ENCODE results near the gene PCDHGA7. TPM values are rescaled to one million over a fixed set of nuclear protein-coding genes. Genes with fewer than 3 reads are reported as not detected.
"Not testable (repeated sequence)": the region's sequence is repeated elsewhere in the genome, so short reads cannot be mapped to it uniquely, and the experiment has no call there.

PCDHGA7 gene
- polyA plus RNA-seq, 4 donors = 0.30 to 0.32 TPM; not detected in 2

DNA sequence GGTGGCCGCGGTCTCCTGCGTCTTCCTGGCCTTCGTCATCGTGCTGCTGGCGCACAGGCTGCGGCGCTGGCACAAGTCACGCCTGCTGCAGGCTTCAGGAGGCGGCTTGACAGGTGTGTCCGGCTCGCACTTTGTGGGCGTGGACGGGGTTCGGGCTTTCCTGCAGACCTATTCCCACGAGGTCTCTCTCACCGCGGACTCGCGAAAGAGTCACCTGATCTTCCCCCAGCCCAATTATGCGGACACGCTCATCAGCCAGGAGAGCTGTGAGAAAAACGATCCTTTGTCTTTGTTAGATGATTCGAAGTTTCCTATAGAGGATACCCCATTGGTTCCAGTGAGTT is 32.7 kb downstream of the PCDHGA7 start:
- not testable (repeated sequence) for DNase-seq; H3K27ac ChIP-seq (ENCODE audit: low read depth in 1 of 3, low read length in 2 of 3); H3K36me3 ChIP-seq (ENCODE audit: control insufficient read depth in 3 of 3, insufficient read depth in 2 of 3, low read depth in 1 of 3, low read length in 3 of 3); H3K4me1 ChIP-seq (ENCODE audit: control insufficient read depth in 3 of 3, insufficient read depth in 2 of 3, low read depth in 1 of 3, low read length in 2 of 3); H3K4me3 ChIP-seq (ENCODE audit: low read depth in 1 of 3, low read length in 3 of 3); FAIRE-seq
- 20 to 48% (median 48%) methylated on average over 24 of the region's 24 CpGs for WGBS, 3 donors
- Histone ChIP-seq H3K9me3 (ENCODE audit: control insufficient read depth in 2 of 2, insufficient read depth in 1 of 2, low read depth in 1 of 2, low read length in 1 of 2) (peaks cover 8 to 69% of the 10 kb centered on the region in 2 donors), H3K27me3 (ENCODE audit: control insufficient read depth in 3 of 3, insufficient read depth in 3 of 3, low read length in 3 of 3) (peaks cover 0 to 54% (median 23%) of the 10 kb centered on the region in 3 donors)

DNA sequence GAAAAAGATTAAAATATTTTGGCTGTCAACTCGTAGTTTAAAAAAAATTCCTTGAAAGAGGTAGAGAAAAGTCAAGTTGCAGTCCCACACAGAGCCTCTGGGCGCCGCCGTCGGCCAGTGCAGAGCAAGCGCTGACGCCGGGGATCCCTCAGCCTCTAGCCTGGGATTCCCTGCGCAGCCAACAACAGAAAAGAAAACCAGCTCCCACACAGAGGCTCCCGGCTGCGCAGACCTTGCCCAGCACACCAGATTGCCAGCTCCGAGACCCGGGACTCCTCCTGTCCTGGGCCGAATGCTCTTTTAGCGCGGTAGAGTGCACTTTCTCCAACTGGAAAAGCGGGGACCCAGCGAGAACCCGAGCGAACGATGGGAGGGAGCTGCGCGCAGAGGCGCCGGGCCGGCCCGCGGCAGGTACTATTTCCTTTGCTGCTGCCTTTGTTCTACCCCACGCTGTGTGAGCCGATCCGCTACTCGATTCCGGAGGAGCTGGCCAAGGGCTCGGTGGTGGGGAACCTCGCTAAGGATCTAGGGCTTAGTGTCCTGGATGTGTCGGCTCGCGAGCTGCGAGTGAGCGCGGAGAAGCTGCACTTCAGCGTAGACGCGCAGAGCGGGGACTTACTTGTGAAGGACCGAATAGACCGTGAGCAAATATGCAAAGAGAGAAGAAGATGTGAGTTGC is 35.1 kb downstream of the PCDHGA7 start, which contains the start of gene PCDHGB7:
Gene PCDHGB7 (plus strand): TSS at position 184 of the 679 bp plus-strand sequence. CDS start 183 bp downstream, at position 367.
- Histone ChIP-seq H3K9me3 (ENCODE audit: control insufficient read depth in 2 of 2, insufficient read depth in 1 of 2, low read depth in 1 of 2, low read length in 1 of 2) (peaks cover 19 to 74% of the 10 kb centered on the region in 2 donors), H3K27me3 (ENCODE audit: control insufficient read depth in 3 of 3, insufficient read depth in 3 of 3, low read length in 3 of 3) (peaks cover 0 to 66% (median 31%) of the 10 kb centered on the region in 3 donors), H3K4me3 (ENCODE audit: low read depth in 1 of 3, low read length in 3 of 3) (peak within 1 kb of the TSS in 1 of 3 donors; percentile 37)
- H3K27ac ChIP-seq (ENCODE audit: low read depth in 1 of 3, low read length in 2 of 3); H3K36me3 ChIP-seq (ENCODE audit: control insufficient read depth in 3 of 3, insufficient read depth in 2 of 3, low read depth in 1 of 3, low read length in 3 of 3); FAIRE-seq; H3K4me1 ChIP-seq (ENCODE audit: control insufficient read depth in 3 of 3, insufficient read depth in 2 of 3, low read depth in 1 of 3, low read length in 2 of 3): not testable (repeated sequence)
- WGBS, 3 donors = 8 to 36% (median 27%) methylated on average over 33 to 47 of the region's 47 CpGs
- DNase-seq = peak; percentile 23 to 68

DNA sequence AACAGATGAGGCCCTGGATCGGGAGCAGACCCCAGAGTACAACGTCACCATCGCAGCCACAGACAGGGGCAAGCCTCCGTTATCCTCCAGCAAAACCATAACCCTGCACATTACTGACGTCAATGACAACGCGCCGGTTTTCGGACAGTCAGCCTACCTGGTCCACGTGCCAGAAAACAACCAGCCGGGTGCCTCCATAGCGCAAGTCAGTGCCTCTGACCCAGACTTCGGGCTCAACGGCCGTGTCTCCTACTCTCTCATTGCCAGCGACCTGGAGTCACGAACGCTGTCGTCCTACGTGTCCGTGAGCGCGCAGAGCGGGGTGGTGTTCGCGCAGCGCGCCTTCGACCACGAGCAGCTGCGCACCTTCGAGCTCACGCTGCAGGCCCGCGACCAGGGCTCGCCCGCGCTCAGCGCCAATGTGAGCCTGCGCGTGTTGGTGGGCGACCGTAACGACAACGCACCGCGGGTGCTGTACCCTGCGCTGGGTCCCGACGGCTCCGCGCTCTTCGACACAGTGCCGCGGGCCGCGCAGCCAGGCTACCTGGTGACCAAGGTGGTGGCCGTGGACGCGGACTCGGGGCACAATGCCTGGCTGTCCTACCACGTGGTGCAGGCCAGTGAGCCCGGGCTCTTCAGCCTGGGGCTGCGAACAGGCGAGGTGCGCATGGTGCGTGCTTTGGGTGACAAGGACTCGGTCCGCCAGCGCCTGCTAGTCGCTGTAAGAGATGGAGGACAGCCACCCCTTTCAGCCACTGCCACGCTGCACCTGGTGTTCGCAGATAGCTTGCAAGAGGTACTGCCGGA is 36.7 kb downstream of the PCDHGA7 start:
- 33 to 63% (median 57%) methylated on average over 73 to 74 of the region's 74 CpGs for WGBS, 3 donors
- H3K4me1 ChIP-seq (ENCODE audit: control insufficient read depth in 3 of 3, insufficient read depth in 2 of 3, low read depth in 1 of 3, low read length in 2 of 3) = no peaks in the 10 kb centered on the region
- no peaks in the 10 kb centered on the region for H3K36me3 ChIP-seq (ENCODE audit: control insufficient read depth in 3 of 3, insufficient read depth in 2 of 3, low read depth in 1 of 3, low read length in 3 of 3)
- no peak for FAIRE-seq
- H3K9me3 ChIP-seq (ENCODE audit: control insufficient read depth in 2 of 2, insufficient read depth in 1 of 2, low read depth in 1 of 2, low read length in 1 of 2) = peaks cover 22 to 68% of the 10 kb centered on the region in 2 donors
- no peak overlapping the region for H3K4me3 ChIP-seq (ENCODE audit: low read depth in 1 of 3, low read length in 3 of 3)
- H3K27me3 ChIP-seq (ENCODE audit: control insufficient read depth in 3 of 3, insufficient read depth in 3 of 3, low read length in 3 of 3) = peaks cover 0 to 59% (median 30%) of the 10 kb centered on the region in 3 donors
- no peak overlapping the region for H3K27ac ChIP-seq (ENCODE audit: low read depth in 1 of 3, low read length in 2 of 3)
- no peak for DNase-seq

DNA sequence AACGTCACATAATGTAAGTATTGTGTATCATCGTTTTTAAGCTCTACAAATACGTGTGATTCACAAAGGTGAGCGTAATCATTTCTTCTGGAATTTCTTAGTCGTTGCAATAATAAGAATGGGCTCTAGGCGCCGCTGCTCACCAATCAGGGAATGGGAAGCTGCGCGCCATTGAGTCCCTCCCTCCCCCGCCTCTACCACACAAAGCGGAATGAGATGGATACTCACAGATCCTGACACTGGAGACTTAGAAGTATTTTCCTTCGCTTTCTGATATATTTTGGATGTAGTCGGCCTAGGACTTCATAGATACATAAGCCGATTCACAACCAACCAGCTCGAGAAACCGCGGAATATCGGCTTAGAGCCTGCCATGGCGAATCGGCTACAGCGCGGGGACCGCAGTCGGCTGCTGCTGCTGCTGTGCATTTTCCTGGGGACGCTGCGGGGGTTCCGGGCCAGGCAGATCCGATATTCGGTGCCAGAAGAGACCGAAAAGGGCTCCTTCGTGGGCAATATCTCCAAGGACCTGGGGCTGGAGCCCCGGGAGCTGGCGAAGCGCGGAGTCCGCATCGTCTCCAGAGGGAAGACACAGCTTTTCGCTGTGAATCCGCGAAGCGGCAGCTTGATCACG is 38.4 kb downstream of the PCDHGA7 start, which contains the start of gene PCDHGA11:
Gene PCDHGA11 (plus strand): TSS at position 197 of the 634 bp plus-strand sequence. CDS start 177 bp downstream, at position 374.
- FAIRE-seq (no peak), DNase-seq (peak in 1 of 2 donors; percentile 43)
- Histone ChIP-seq H3K9me3 (ENCODE audit: control insufficient read depth in 2 of 2, insufficient read depth in 1 of 2, low read depth in 1 of 2, low read length in 1 of 2) (peaks cover 22 to 60% of the 10 kb centered on the region in 2 donors), H3K36me3 (ENCODE audit: control insufficient read depth in 3 of 3, insufficient read depth in 2 of 3, low read depth in 1 of 3, low read length in 3 of 3) (no peaks in the 10 kb centered on the region), H3K27me3 (ENCODE audit: control insufficient read depth in 3 of 3, insufficient read depth in 3 of 3, low read length in 3 of 3) (peaks cover 0 to 49% (median 27%) of the 10 kb centered on the region in 3 donors), H3K27ac (ENCODE audit: low read depth in 1 of 3, low read length in 2 of 3) (no peak within 1 kb of the TSS), H3K4me3 (ENCODE audit: low read depth in 1 of 3, low read length in 3 of 3) (peak within 1 kb of the TSS in 1 of 3 donors; percentile 15), H3K4me1 (ENCODE audit: control insufficient read depth in 3 of 3, insufficient read depth in 2 of 3, low read depth in 1 of 3, low read length in 2 of 3) (no peaks in the 10 kb centered on the region)
- 10 to 33% (median 31%) methylated on average over 42 of the region's 42 CpGs for WGBS, 3 donors

DNA sequence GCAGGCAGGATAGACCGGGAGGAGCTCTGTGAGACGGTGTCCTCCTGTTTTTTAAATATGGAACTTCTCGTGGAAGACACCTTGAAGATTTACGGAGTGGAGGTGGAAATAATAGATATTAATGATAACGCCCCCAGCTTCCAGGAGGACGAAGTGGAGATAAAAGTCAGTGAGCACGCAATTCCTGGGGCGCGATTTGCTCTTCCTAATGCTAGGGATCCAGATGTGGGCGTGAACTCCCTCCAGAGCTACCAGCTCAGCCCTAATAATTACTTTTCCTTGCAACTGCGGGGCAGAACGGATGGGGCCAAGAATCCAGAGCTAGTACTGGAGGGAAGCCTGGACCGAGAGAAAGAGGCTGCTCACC is 38.9 kb downstream of the PCDHGA7 start:
- Histone ChIP-seq H3K27me3 (ENCODE audit: control insufficient read depth in 3 of 3, insufficient read depth in 3 of 3, low read length in 3 of 3) (peaks cover 0 to 53% (median 28%) of the 10 kb centered on the region in 3 donors), H3K9me3 (ENCODE audit: control insufficient read depth in 2 of 2, insufficient read depth in 1 of 2, low read depth in 1 of 2, low read length in 1 of 2) (peaks cover 22 to 65% of the 10 kb centered on the region in 2 donors), H3K4me1 (ENCODE audit: control insufficient read depth in 3 of 3, insufficient read depth in 2 of 3, low read depth in 1 of 3, low read length in 2 of 3) (no peaks in the 10 kb centered on the region), H3K27ac (ENCODE audit: low read depth in 1 of 3, low read length in 2 of 3) (no peak overlapping the region), H3K4me3 (ENCODE audit: low read depth in 1 of 3, low read length in 3 of 3) (no peak overlapping the region), H3K36me3 (ENCODE audit: control insufficient read depth in 3 of 3, insufficient read depth in 2 of 3, low read depth in 1 of 3, low read length in 3 of 3) (no peaks in the 10 kb centered on the region)
- WGBS, 3 donors = 11 to 22% (median 11%) methylated on average over 13 of the region's 13 CpGs
- FAIRE-seq (no peak), DNase-seq (no peak)

DNA sequence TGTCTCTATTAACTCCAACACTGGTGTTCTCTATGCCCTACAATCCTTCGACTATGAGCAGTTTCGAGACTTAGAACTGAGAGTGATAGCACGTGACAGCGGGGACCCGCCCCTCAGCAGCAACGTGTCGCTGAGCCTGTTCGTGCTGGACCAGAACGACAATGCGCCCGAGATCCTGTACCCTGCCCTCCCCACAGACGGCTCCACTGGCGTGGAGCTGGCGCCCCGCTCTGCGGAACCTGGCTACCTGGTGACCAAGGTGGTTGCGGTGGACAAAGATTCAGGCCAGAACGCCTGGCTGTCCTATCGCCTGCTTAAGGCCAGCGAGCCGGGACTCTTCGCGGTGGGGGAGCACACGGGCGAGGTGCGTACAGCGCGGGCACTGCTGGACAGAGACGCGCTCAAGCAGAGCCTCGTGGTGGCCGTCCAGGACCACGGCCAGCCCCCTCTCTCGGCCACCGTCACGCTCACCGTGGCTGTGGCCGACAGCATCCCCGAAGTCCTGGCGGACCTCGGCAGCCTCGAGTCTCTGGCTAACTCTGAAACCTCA is 40.3 kb downstream of the PCDHGA7 start:
- FAIRE-seq (no peak), DNase-seq (no peak)
- H3K9me3 ChIP-seq (ENCODE audit: control insufficient read depth in 2 of 2, insufficient read depth in 1 of 2, low read depth in 1 of 2, low read length in 1 of 2) = peaks cover 22 to 73% of the 10 kb centered on the region in 2 donors
- no peak overlapping the region for H3K27ac ChIP-seq (ENCODE audit: low read depth in 1 of 3, low read length in 2 of 3)
- WGBS, 3 donors = 24 to 49% (median 48%) methylated on average over 40 to 42 of the region's 42 CpGs
- H3K4me3 ChIP-seq (ENCODE audit: low read depth in 1 of 3, low read length in 3 of 3) = no peak overlapping the region
- no peaks in the 10 kb centered on the region for H3K36me3 ChIP-seq (ENCODE audit: control insufficient read depth in 3 of 3, insufficient read depth in 2 of 3, low read depth in 1 of 3, low read length in 3 of 3)
- no peaks in the 10 kb centered on the region for H3K4me1 ChIP-seq (ENCODE audit: control insufficient read depth in 3 of 3, insufficient read depth in 2 of 3, low read depth in 1 of 3, low read length in 2 of 3)
- H3K27me3 ChIP-seq (ENCODE audit: control insufficient read depth in 3 of 3, insufficient read depth in 3 of 3, low read length in 3 of 3) = peaks cover 0 to 59% (median 30%) of the 10 kb centered on the region in 3 donors

DNA sequence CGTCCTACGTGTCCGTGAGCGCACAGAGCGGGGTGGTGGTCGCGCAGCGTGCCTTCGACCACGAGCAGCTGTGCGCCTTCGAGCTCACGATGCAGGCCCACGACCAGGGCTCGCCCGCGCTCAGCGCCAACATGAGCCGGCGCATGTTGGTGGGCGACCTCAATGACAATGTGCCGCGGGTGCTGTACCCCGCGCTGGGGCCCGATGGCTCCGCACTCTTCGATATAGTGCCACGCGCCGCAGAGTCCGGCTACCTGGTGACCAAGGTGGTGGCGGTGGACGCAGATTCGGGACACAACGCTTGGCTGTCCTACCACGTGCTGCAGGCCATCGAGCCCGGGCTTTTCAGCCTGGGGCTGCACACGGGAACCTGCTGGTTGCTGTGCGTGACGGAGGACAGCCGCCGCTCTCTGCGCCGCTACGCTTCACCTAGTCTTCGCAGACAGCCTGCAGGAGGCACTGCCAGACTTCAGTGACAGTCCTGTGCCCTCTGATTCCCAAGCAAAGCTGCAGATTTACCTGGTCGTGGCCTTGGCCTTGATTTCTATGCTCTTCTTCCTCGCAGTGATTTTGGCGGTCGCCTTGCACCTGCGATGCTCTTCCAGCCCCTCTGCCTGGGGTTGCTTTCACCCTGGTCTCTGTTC is 45.4 kb downstream of the PCDHGA7 start:
- FAIRE-seq (no peak), DNase-seq (no peak)
- WGBS, 3 donors = 45 to 66% (median 65%) methylated on average over 53 of the region's 53 CpGs
- Histone ChIP-seq H3K27me3 (ENCODE audit: control insufficient read depth in 3 of 3, insufficient read depth in 3 of 3, low read length in 3 of 3) (peaks cover 0 to 40% (median 15%) of the 10 kb centered on the region in 3 donors), H3K9me3 (ENCODE audit: control insufficient read depth in 2 of 2, insufficient read depth in 1 of 2, low read depth in 1 of 2, low read length in 1 of 2) (peaks cover 3 to 64% of the 10 kb centered on the region in 2 donors), H3K27ac (ENCODE audit: low read depth in 1 of 3, low read length in 2 of 3) (no peak overlapping the region), H3K4me1 (ENCODE audit: control insufficient read depth in 3 of 3, insufficient read depth in 2 of 3, low read depth in 1 of 3, low read length in 2 of 3) (no peaks in the 10 kb centered on the region), H3K36me3 (ENCODE audit: control insufficient read depth in 3 of 3, insufficient read depth in 2 of 3, low read depth in 1 of 3, low read length in 3 of 3) (no peaks in the 10 kb centered on the region), H3K4me3 (ENCODE audit: low read depth in 1 of 3, low read length in 3 of 3) (no peak overlapping the region)

All from small intestine (tissue), 7 donors.